ENCODE results near the gene LTBP3. TPM values are rescaled to one million over a fixed set of nuclear protein-coding genes. Genes with fewer than 3 reads are reported as not detected.
A peak's percentile ranks its signal among the peaks of the same experiment; 100 is the strongest.

The LTBP3 gene
- polyA plus RNA-seq, 1 experiment, result 77.7 TPM

DNA sequence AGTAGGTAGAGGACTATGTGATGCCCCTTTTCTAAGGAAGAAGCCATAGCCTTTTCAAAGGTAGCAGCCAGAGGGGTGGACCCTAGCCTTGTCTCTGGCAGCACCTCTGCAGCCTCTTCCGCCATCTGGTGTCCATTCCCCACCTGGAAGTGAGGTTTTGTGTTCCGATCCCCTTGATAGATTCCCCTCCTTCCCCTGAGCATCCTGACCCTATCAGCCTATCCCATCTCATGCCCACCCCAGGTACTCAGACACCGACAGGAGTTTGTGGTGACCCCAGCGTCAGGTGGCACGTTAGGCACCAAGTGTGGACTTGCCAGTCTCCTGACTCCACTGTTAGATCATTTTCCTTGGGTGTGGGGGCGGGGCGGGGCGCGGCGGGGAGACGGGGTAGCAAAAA is 13.8 kb upstream of the LTBP3 start:
- TF ChIP-seq, protein P1, sequence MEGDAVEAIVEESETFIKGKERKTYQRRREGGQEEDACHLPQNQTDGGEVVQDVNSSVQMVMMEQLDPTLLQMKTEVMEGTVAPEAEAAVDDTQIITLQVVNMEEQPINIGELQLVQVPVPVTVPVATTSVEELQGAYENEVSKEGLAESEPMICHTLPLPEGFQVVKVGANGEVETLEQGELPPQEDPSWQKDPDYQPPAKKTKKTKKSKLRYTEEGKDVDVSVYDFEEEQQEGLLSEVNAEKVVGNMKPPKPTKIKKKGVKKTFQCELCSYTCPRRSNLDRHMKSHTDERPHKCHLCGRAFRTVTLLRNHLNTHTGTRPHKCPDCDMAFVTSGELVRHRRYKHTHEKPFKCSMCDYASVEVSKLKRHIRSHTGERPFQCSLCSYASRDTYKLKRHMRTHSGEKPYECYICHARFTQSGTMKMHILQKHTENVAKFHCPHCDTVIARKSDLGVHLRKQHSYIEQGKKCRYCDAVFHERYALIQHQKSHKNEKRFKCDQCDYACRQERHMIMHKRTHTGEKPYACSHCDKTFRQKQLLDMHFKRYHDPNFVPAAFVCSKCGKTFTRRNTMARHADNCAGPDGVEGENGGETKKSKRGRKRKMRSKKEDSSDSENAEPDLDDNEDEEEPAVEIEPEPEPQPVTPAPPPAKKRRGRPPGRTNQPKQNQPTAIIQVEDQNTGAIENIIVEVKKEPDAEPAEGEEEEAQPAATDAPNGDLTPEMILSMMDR (IDR thresholded peaks at IDR 0.05; ENCODE audit: insufficient read depth, low read depth, low read length), result peak; percentile 38
- peaks cover 5% of the 10 kb centered on the region for H3K36me3 ChIP-seq (ENCODE audit: control insufficient read depth, insufficient read depth, low read length)
- no peaks in the 10 kb centered on the region for H3K27me3 ChIP-seq (ENCODE audit: control insufficient read depth, insufficient read depth, low read length)
- no peak for DNase-seq (ENCODE audit: low read depth)
- ChIA-PET CTCF (interaction anchor here (1.2 to 5.6 kb wide), 8 partner anchors 12 to 43 kb away, joined by 3 to 83 read pairs (median 8); partner anchors contain the start of gene PCNX3), POLR2A (interaction anchor here (0.6 to 1.3 kb wide), 3 partner anchors 15 to 69 kb away, joined by 3 to 21 read pairs (median 3); partner anchors contain the start of gene PCNX3)
- peak overlapping the region; percentile 63 for H3K4me3 ChIP-seq (ENCODE audit: low read depth, low read length)

GRCh38 chr11:65571420-65571819 is 13.3 kb upstream of the LTBP3 start:
- POLR2A ChIA-PET, result interaction anchor here (0.6 kb wide), 2 partner anchors 70 to 248 kb away, joined by 3 to 6 read pairs; no protein-coding TSS in a partner anchor
- TF ChIP-seq, protein P1 (IDR thresholded peaks at IDR 0.05; ENCODE audit: insufficient read depth, low read depth, low read length), result no peak
- DNase-seq (ENCODE audit: low read depth), result no peak
- CTCF ChIA-PET, result interaction anchor here (1.3 to 5.6 kb wide), 4 partner anchors 12 to 44 kb away, joined by 3 to 83 read pairs (median 47); partner anchors contain the start of gene PCNX3
- H3K36me3 ChIP-seq (ENCODE audit: control insufficient read depth, insufficient read depth, low read length), result peaks cover 5% of the 10 kb centered on the region
- H3K4me3 ChIP-seq (ENCODE audit: low read depth, low read length), result peak overlapping the region; percentile 93; the same call in 1 of the 2 replicates
- H3K27me3 ChIP-seq (ENCODE audit: control insufficient read depth, insufficient read depth, low read length), result no peaks in the 10 kb centered on the region

DNA sequence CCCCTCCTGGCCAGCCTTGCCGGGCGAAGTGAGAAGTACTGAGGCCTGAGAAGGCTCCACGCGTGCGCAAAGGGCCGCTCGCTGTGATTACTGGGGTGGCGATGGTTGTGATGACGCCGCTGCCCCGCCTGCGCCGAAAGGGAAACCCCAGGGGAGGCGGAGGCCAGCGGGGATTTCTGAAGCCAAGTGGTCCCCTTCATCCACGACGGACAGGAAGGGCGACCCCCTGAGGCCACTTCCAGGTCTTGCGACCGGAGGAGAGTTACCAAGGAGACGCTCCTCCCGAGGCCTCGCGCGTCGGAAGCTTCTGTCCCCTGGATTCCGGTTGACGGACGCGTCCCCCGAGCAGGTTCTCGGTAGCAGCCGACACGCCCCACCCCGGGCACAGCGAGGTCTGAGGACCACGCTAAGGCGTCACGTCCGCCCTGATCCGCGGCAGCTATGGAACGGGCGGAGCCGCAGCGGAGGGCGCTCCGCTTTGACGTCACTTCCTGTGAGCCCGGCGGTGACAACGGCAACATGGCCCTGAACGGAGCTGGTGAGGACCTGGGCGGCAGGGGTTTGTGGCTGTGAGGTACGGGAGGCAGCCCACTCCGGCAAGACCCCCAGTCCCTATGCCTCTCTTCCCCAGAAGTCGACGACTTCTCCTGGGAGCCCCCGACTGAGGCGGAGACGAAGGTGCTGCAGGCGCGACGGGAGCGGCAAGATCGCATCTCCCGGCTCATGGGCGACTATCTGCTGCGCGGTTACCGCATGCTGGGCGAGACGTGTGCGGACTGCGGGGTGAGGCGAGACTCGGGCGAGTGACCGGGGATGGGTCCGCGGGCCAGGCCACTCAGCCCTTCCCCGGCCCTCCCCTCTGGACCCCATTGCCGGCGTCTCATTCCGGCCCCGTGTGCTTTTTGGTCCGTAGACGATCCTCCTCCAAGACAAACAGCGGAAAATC is 12.1 kb upstream of the LTBP3 start, which contains the start of gene ZNRD2:
Gene ZNRD2, plus strand, starts transcription at position 505 of the 946 bp plus-strand sequence. Its CDS starts 15 bp downstream, at position 520.
- ChIA-PET CTCF (interaction anchor here (0.8 to 5.6 kb wide), 6 partner anchors 10 to 45 kb away, joined by 3 to 83 read pairs (median 13); partner anchors contain the start of gene SCYL1), POLR2A (no interaction called here)
- H3K27me3 ChIP-seq (ENCODE audit: control insufficient read depth, insufficient read depth, low read length), result no peaks in the 10 kb centered on the region
- H3K36me3 ChIP-seq (ENCODE audit: control insufficient read depth, insufficient read depth, low read length), result peaks cover 5% of the 10 kb centered on the region
- TF ChIP-seq, protein P1 (IDR thresholded peaks at IDR 0.05; ENCODE audit: insufficient read depth, low read depth, low read length), result peak; percentile 57
- H3K4me3 ChIP-seq (ENCODE audit: low read depth, low read length), result peak within 1 kb of the TSS; percentile 93
- DNase-seq (ENCODE audit: low read depth), result peak; percentile 89

DNA sequence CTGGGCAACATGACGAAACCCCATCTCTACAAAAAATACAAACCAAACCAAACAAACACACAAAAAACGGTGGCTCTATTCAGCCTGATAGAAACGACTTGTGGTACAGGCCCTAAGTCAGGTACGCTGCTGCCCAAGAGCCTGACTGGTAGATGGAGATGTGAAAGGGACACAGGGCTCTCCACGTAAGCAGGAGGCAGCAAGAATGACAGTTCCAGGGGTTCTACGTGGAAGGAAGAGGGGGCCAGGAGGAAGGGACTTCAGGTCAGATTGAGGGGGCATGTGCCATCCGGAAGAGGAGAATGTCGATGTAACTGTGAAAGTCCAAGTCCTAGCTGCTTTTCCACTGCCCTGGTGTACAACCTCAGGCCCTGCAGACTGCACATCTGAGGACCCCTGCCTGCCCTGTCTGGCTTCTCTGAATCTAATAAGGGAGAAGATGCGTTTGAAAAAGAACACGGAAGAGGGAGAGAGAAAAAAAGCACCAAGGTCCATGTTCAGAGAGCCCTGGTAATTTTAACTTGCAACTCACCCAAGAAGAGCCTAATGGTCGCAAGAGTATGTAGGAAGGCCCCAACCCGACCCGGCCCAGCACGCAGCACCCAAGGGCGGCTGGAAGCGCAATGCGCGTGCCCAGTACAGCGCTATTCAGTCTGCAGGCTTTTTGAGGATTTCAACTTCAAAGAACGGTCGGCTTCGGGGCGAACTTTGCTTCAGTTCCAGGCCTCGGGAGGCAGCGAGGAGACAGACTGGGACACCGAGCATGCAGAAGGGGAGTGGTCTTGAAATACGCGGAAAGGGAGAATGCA is 11.2 kb upstream of the LTBP3 start:
- Histone ChIP-seq H3K36me3 (ENCODE audit: control insufficient read depth, insufficient read depth, low read length) (peaks cover 5% of the 10 kb centered on the region), H3K4me3 (ENCODE audit: low read depth, low read length) (peak overlapping the region; percentile 93), H3K27me3 (ENCODE audit: control insufficient read depth, insufficient read depth, low read length) (no peaks in the 10 kb centered on the region)
- ChIA-PET POLR2A (no interaction called here), CTCF (interaction anchor here (1.0 to 5.6 kb wide), 4 partner anchors 17 to 45 kb away, joined by 4 to 83 read pairs (median 40); partner anchors contain the start of gene SCYL1)
- TF ChIP-seq, protein P1 (IDR thresholded peaks at IDR 0.05; ENCODE audit: insufficient read depth, low read depth, low read length), result no peak
- no peak for DNase-seq (ENCODE audit: low read depth)
